Astrocyte of the hippocampus (primary cell): ENCODE measurements around the gene CRYZL1.
"Not testable (repeated sequence)": the region's sequence is repeated elsewhere in the genome, so short reads cannot be mapped to it uniquely, and the experiment has no call there.

Experiments used
- DNase-seq: peaks from one replicate; pipeline ENCODE4 v3.0.0; 2011; ENCODE audit warnings: low read depth, low spot score

Gene CRYZL1

GRCh38 chr21:33641352-33642026 is at the start of gene CRYZL1:
Gene CRYZL1, minus strand, starts transcription at chr21:33641741. Its CDS starts 10,190 bp downstream, at chr21:33631551.
- DNase-seq = peak; percentile 100

- DNase-seq = no peak
These were observed 49.3 kb upstream of the CRYZL1 start for GRCh38 chr21:33690874-33691273.

- DNase-seq = no peak
These were observed 46.8 kb upstream of the CRYZL1 start for GRCh38 chr21:33688353-33688752.

- DNase-seq = no peak
These were observed 46.1 kb upstream of the CRYZL1 start for GRCh38 chr21:33687634-33688033.

GRCh38 chr21:33686386-33686785 is 44.8 kb upstream of the CRYZL1 start:
- DNase-seq = no peak

GRCh38 chr21:33685613-33686197 is 44.2 kb upstream of the CRYZL1 start:
- peak; percentile 81 for DNase-seq

- peak; percentile 47 for DNase-seq
These were observed 43.5 kb upstream of the CRYZL1 start for GRCh38 chr21:33684923-33685560.

GRCh38 chr21:33684068-33684467 is 42.5 kb upstream of the CRYZL1 start:
- no peak for DNase-seq

- peak; percentile 95 for DNase-seq
These were observed 41.6 kb upstream of the CRYZL1 start for GRCh38 chr21:33682992-33683627.

- no peak for DNase-seq
These were observed 39.3 kb upstream of the CRYZL1 start for GRCh38 chr21:33680870-33681269.

- DNase-seq = no peak
These were observed 35.9 kb upstream of the CRYZL1 start for GRCh38 chr21:33677450-33677849.

- DNase-seq = not testable (repeated sequence)
These were observed 35.1 kb upstream of the CRYZL1 start for GRCh38 chr21:33676666-33677065.

- DNase-seq = peak; percentile 25
These were observed 32.7 kb upstream of the CRYZL1 start for GRCh38 chr21:33674226-33674625.

- DNase-seq = no peak
These were observed 31.9 kb upstream of the CRYZL1 start for GRCh38 chr21:33673473-33673872.

GRCh38 chr21:33670076-33670978 is 28.8 kb upstream of the CRYZL1 start:
- no peak for DNase-seq

GRCh38 chr21:33668620-33669019 is 27.1 kb upstream of the CRYZL1 start:
- no peak for DNase-seq

- no peak for DNase-seq
These were observed 26.6 kb upstream of the CRYZL1 start for GRCh38 chr21:33668180-33668579.

GRCh38 chr21:33667636-33668035 is 26.1 kb upstream of the CRYZL1 start:
- DNase-seq = no peak

- no peak for DNase-seq
These were observed 24.6 kb upstream of the CRYZL1 start for GRCh38 chr21:33666153-33666552.

GRCh38 chr21:33664135-33664534 is 22.6 kb upstream of the CRYZL1 start:
- DNase-seq = no peak

- no peak for DNase-seq
These were observed 21.7 kb upstream of the CRYZL1 start for GRCh38 chr21:33663241-33663640.
